ENCODE data around the gene BRCA1. TPM values are rescaled to one million over a fixed set of nuclear protein-coding genes. Genes with fewer than 3 reads are reported as not detected.
"Not testable (repeated sequence)": the region's sequence is repeated elsewhere in the genome, so short reads cannot be mapped to it uniquely, and the experiment has no call there.

The BRCA1 gene
- total and polyA plus RNA-seq, 7 donors, result 0.60 to 10.2 (median 5.6) TPM

GRCh38 chr17:43106552-43106951, 18.6 kb downstream of the BRCA1 start:
- DNase-seq, result no peak
- Histone ChIP-seq H3K27me3 (no peaks in the 10 kb centered on the region), H3K4me1 (no peaks in the 10 kb centered on the region), H3K9me3 (no peaks in the 10 kb centered on the region), H3K36me3 (no peaks in the 10 kb centered on the region), H3K4me3 (no peak overlapping the region), H3K27ac (no peak overlapping the region)
- WGBS, 2 donors, result 95 to 96% methylated on average over 1 of the region's 1 CpG
- intact Hi-C loops (cut with DNase I), result no loop called here
- TF ChIP-seq POLR2AphosphoS5 (IDR thresholded peaks at IDR 0.05) (no peak), EP300 (IDR thresholded peaks at IDR 0.05) (no peak), CTCF (IDR thresholded peaks at IDR 0.05) (no peak), POLR2A (IDR thresholded peaks at IDR 0.05) (no peak)

GRCh38 chr17:43105146-43105545, 20.0 kb downstream of the BRCA1 start:
- no peaks in the 10 kb centered on the region for H3K36me3 ChIP-seq
- no peak for DNase-seq
- intact Hi-C loops (cut with DNase I), result no loop called here
- no peaks in the 10 kb centered on the region for H3K27me3 ChIP-seq
- no peaks in the 10 kb centered on the region for H3K9me3 ChIP-seq
- TF ChIP-seq POLR2A (IDR thresholded peaks at IDR 0.05) (no peak), POLR2AphosphoS5 (IDR thresholded peaks at IDR 0.05) (no peak), EP300 (IDR thresholded peaks at IDR 0.05) (no peak), CTCF (IDR thresholded peaks at IDR 0.05) (no peak)
- H3K4me1 ChIP-seq, result no peaks in the 10 kb centered on the region
- no peak overlapping the region for H3K4me3 ChIP-seq
- H3K27ac ChIP-seq, result no peak overlapping the region

GRCh38 chr17:43104665-43105064, 20.5 kb downstream of the BRCA1 start:
- H3K27ac ChIP-seq, result no peak overlapping the region
- no peak for TF ChIP-seq POLR2AphosphoS5 (IDR thresholded peaks at IDR 0.05)
- no peak for TF ChIP-seq CTCF (IDR thresholded peaks at IDR 0.05)
- TF ChIP-seq POLR2A (IDR thresholded peaks at IDR 0.05), result no peak
- H3K4me3 ChIP-seq, result no peak overlapping the region
- DNase-seq, result no peak
- intact Hi-C loops (cut with DNase I), result no loop called here
- 90 to 91% methylated on average over 3 of the region's 3 CpGs for WGBS, 2 donors
- H3K36me3 ChIP-seq, result no peaks in the 10 kb centered on the region
- no peaks in the 10 kb centered on the region for H3K4me1 ChIP-seq
- no peaks in the 10 kb centered on the region for H3K27me3 ChIP-seq
- H3K9me3 ChIP-seq, result no peaks in the 10 kb centered on the region

- H3K9me3 ChIP-seq; H3K27ac ChIP-seq; H3K36me3 ChIP-seq; H3K27me3 ChIP-seq; DNase-seq; intact Hi-C loops (cut with DNase I); H3K4me3 ChIP-seq; H3K4me1 ChIP-seq: not testable (repeated sequence)
- WGBS, 2 donors, result 83 to 91% methylated on average over 5 of the region's 5 CpGs
These were observed 29.8 kb downstream of the BRCA1 start for GRCh38 chr17:43095364-43095763.

- Histone ChIP-seq H3K9me3 (no peaks in the 10 kb centered on the region), H3K27me3 (no peaks in the 10 kb centered on the region), H3K36me3 (no peaks in the 10 kb centered on the region), H3K4me3 (no peak overlapping the region), H3K27ac (no peak overlapping the region), H3K4me1 (peaks cover 0 to 9% (median 4%) of the 10 kb centered on the region in 4 donors)
- no peak for DNase-seq
- 94 to 95% methylated on average over 4 of the region's 4 CpGs for WGBS, 2 donors
- TF ChIP-seq EP300 (IDR thresholded peaks at IDR 0.05), result no peak
- no peak for TF ChIP-seq POLR2A (IDR thresholded peaks at IDR 0.05)
- TF ChIP-seq CTCF (IDR thresholded peaks at IDR 0.05), result no peak
- no peak for TF ChIP-seq POLR2AphosphoS5 (IDR thresholded peaks at IDR 0.05)
- intact Hi-C loops (cut with DNase I), result no loop called here
These were observed 30.9 kb downstream of the BRCA1 start for GRCh38 chr17:43094129-43094835.
